ENCODE measurements around the gene SVIL.

Gene SVIL

GRCh38 chr10:29634764-29635625 is at the start of gene SVIL:
TSS of gene SVIL (minus strand) at chr10:29634971. CDS start at chr10:29555058, 79,913 bp downstream.
- no peak for DNase-seq

GRCh38 chr10:29681676-29682448 is 47.1 kb upstream of the SVIL start:
- DNase-seq: peak; percentile 67

GRCh38 chr10:29680091-29680490 is 45.3 kb upstream of the SVIL start:
- DNase-seq: no peak

- no peak for DNase-seq
Observed at GRCh38 chr10:29676732-29677131, 42.0 kb upstream of the SVIL start.

- DNase-seq: no peak
Observed at GRCh38 chr10:29675984-29676383, 41.2 kb upstream of the SVIL start.

- no peak for DNase-seq
Observed at GRCh38 chr10:29671968-29672367, 37.2 kb upstream of the SVIL start.

- DNase-seq: no peak
Observed at GRCh38 chr10:29671228-29671780, 36.5 kb upstream of the SVIL start.

- DNase-seq: no peak
Observed at GRCh38 chr10:29670761-29671160, 36.0 kb upstream of the SVIL start.

- DNase-seq: no peak
Observed at GRCh38 chr10:29669149-29669548, 34.4 kb upstream of the SVIL start.

- no peak for DNase-seq
Observed at GRCh38 chr10:29668628-29669027, 33.9 kb upstream of the SVIL start.

- DNase-seq: no peak
Observed at GRCh38 chr10:29667191-29667590, 32.4 kb upstream of the SVIL start.

GRCh38 chr10:29666201-29666600 is 31.4 kb upstream of the SVIL start:
- no peak for DNase-seq

GRCh38 chr10:29663718-29664117 is 28.9 kb upstream of the SVIL start:
- DNase-seq: no peak

- DNase-seq: peak; percentile 61
Observed at GRCh38 chr10:29658984-29659965, 24.5 kb upstream of the SVIL start.

- DNase-seq: peak; percentile 17
Observed at GRCh38 chr10:29657719-29658274, 23.0 kb upstream of the SVIL start.

- DNase-seq: no peak
Observed at GRCh38 chr10:29656451-29656992, 21.8 kb upstream of the SVIL start.

- DNase-seq: no peak
Observed at GRCh38 chr10:29652192-29652591, 17.4 kb upstream of the SVIL start.

GRCh38 chr10:29651767-29652166 is 17.0 kb upstream of the SVIL start:
- no peak for DNase-seq

GRCh38 chr10:29650552-29650944 is 15.8 kb upstream of the SVIL start:
- DNase-seq: no peak

- no peak for DNase-seq
Observed at GRCh38 chr10:29649561-29650551, 15.1 kb upstream of the SVIL start.

GRCh38 chr10:29648983-29649268 is 14.2 kb upstream of the SVIL start:
- DNase-seq: no peak
